Astrocyte (in vitro differentiated cells and primary cell): Measurements from ENCODE around the gene ZDHHC14.

Experiments
- CTCF ChIP-seq: IDR thresholded peaks from 2 replicates; pipeline ENCODE4 v1.5.1; 2011; ENCODE audit warnings: low read depth, mild to moderate bottlenecking, inconsistent platforms, low read length, moderate library complexity; ENCODE audit not compliant: insufficient read depth
- EZH2 ChIP-seq: IDR thresholded peaks from 2 replicates; pipeline ENCODE4 v1.6.1; 2012; ENCODE audit warnings: mild to moderate bottlenecking, low read length, inconsistent platforms; ENCODE audit not compliant: insufficient read depth

- TF ChIP-seq CTCF (no peak), EZH2 (no peak)
Observed at GRCh38 chr6:157531986-157532365, 151.0 kb downstream of the ZDHHC14 start.
